Ascending aorta (tissue), 2 donors: ENCODE data around the gene BMPR1A. TPM values are rescaled to one million over a fixed set of nuclear protein-coding genes. Genes with fewer than 3 reads are reported as not detected.

Experiments used
- DNase-seq, 2 donors: peaks; one replicate each; pipeline ENCODE4 v3.0.0-alpha.2; 2019; ENCODE audit warnings: low spot score in 2 of 2
- H3K27ac ChIP-seq, 2 donors: fragments of 200-600 bp; sonication (generic); one replicate each; pipeline ENCODE4 v1.5.1; 2016 to 2017; ENCODE audit warnings: mild to moderate bottlenecking in 1 of 2
- H3K27me3 ChIP-seq: fragments of 200-600 bp; sonication (generic); one replicate; pipeline ENCODE4 v1.5.1; 2017
- H3K36me3 ChIP-seq, 2 donors: fragments of 200-600 bp; sonication (generic); one replicate each; pipeline ENCODE4 v1.5.1; 2016
- H3K4me1 ChIP-seq, 2 donors: fragments of 200-600 bp; sonication (generic); one replicate each; pipeline ENCODE4 v1.5.1; 2016 to 2017; ENCODE audit warnings: mild to moderate bottlenecking in 1 of 2
- H3K4me3 ChIP-seq, 2 donors: fragments of 200-600 bp; sonication (generic); one replicate each; pipeline ENCODE4 v1.5.1; 2016 to 2017; ENCODE audit warnings: mild to moderate bottlenecking in 1 of 2
- H3K9me3 ChIP-seq, 2 donors: fragments of 200-600 bp; sonication (generic); one replicate each; pipeline ENCODE4 v1.5.1; 2016
- intact Hi-C: fragments of 100-400 bp; cut with DNase I; formaldehyde crosslinking; loops from one replicate; pipeline ENCODE4 v1.15.1; 2023
- total RNA-seq: library from RNA; depleted of rRNA; stranded (reverse); fragments of >200 nt; gene quantifications from one replicate; pipeline ENCODE4 v1.1.0, GENCODE V29; 2016
- TF ChIP-seq, protein P1 (sequence below), 3 experiments: fragments of 200-600 bp in 2 of 3; fragments of 450-650 bp in 1 of 3; sonication (generic) in 2 of 3; IDR thresholded peaks; one replicate each; pipeline ENCODE4 v1.5.1; 2016 to 2019; ENCODE audit warnings: antibody characterized with exemption in 3 of 3, mild to moderate bottlenecking in 1 of 3, moderate library complexity in 1 of 3

BMPR1A gene
- total RNA-seq, 1 donor from 2014 or later: 12.9 TPM

DNA sequence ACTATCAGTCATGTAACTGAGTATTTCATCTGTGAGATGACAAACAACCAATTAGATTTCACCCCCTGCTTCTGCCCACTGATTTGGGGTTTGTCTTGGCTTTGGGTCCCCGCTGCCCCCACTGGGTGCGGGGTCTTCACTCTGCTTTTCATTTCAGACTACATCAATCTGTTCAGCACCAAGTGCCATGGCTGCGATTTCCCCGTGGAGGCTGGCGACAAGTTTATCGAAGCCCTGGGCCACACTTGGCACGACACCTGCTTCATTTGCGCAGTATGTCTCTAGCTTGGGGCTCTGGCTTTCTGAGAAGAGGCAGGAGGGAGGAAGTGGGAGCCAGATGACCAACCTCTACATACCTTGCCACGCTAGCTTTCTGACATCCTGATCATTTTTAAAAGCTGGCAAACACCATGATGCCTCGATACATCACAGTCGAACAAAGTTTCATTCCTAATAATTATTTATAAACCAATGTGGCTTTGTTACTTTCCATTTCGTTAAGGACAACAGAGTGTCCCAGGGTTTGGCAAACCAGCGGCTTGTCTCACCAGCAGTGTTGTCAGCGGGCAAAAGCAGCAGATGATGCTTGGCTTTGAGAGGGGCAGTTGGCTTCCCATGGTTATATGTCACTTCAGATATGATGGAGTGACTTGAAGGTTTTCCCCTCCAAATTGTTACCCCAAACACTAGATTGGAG, 30.3 kb upstream of the BMPR1A start:
- Histone ChIP-seq H3K36me3 (peaks cover 29 to 59% of the 10 kb centered on the region in 2 donors), H3K27me3 (no peaks in the 10 kb centered on the region), H3K27ac (no peak overlapping the region), H3K4me1 (peaks cover 0 to 3% of the 10 kb centered on the region in 2 donors), H3K9me3 (no peaks in the 10 kb centered on the region), H3K4me3 (no peak overlapping the region)
- TF ChIP-seq, protein P1, sequence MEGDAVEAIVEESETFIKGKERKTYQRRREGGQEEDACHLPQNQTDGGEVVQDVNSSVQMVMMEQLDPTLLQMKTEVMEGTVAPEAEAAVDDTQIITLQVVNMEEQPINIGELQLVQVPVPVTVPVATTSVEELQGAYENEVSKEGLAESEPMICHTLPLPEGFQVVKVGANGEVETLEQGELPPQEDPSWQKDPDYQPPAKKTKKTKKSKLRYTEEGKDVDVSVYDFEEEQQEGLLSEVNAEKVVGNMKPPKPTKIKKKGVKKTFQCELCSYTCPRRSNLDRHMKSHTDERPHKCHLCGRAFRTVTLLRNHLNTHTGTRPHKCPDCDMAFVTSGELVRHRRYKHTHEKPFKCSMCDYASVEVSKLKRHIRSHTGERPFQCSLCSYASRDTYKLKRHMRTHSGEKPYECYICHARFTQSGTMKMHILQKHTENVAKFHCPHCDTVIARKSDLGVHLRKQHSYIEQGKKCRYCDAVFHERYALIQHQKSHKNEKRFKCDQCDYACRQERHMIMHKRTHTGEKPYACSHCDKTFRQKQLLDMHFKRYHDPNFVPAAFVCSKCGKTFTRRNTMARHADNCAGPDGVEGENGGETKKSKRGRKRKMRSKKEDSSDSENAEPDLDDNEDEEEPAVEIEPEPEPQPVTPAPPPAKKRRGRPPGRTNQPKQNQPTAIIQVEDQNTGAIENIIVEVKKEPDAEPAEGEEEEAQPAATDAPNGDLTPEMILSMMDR (IDR thresholded peaks at IDR 0.05): no peak
- no peak for DNase-seq
- intact Hi-C loops: no loop called here

DNA sequence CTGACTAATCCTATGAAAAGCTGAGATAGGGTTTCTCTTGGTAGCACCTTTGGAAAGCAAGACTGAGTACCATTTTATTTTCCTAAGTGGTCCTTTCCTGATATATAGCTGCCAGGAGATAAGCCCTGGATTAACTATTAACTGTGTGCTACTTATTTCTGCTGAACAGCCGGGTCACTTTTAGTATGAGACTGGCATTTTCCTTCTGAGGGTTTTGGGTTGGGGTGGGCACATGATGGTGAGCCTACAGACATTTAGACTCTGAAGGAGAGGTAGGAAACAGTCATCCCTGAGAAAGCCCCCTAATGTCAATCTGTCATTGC, 29.8 kb upstream of the BMPR1A start:
- Histone ChIP-seq H3K9me3 (no peaks in the 10 kb centered on the region), H3K36me3 (peaks cover 29 to 54% of the 10 kb centered on the region in 2 donors), H3K4me1 (peaks cover 0 to 8% of the 10 kb centered on the region in 2 donors), H3K27ac (no peak overlapping the region), H3K27me3 (no peaks in the 10 kb centered on the region), H3K4me3 (no peak overlapping the region)
- intact Hi-C loops: no loop called here
- no peak for DNase-seq
- TF ChIP-seq, protein P1 (IDR thresholded peaks at IDR 0.05): no peak

DNA sequence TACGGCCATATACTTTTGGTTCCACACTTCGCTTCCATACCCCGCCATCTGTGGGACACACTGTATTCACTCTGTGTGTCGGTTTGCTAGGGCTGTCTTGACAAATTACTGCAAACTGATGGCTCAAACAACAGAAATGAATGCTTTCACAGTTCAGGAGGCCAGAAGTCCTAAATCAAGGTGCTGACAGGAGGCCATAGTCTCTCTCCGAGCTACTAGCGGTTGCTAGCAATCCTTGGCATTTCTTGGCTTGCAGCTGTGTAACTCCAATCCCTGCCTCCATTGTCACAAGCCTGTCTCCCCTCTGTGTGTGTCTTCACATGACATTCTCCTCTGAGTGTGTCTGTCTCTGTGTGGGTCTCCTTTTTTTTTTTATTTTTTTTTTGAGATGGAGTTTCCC, 28.9 kb upstream of the BMPR1A start:
- intact Hi-C loops: no loop called here
- Histone ChIP-seq H3K36me3 (peaks cover 29 to 47% of the 10 kb centered on the region in 2 donors), H3K4me3 (no peak overlapping the region), H3K27ac (no peak overlapping the region), H3K4me1 (peaks cover 5 to 17% of the 10 kb centered on the region in 2 donors), H3K9me3 (no peaks in the 10 kb centered on the region), H3K27me3 (no peaks in the 10 kb centered on the region)
- no peak for DNase-seq
- TF ChIP-seq, protein P1 (IDR thresholded peaks at IDR 0.05): no peak

DNA sequence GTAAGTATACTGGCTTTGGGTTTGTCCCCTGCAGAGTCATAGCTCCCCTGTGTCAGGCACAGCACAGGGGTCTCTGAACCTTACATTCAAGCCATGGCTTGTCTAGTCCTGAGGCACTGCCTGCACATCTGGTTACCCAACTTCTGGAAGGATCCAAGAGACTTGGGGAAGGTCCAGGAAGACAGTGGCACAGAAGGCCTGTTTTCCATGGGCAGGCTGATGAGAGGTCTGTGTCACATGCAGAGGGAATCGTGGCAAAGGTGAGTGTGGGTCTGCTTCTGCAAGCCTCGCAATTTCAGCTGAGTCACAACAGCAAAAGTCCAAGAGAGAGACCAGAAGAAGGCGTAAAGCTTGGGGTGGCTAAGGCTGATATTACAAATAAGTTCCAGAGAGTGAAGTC, 28.4 kb upstream of the BMPR1A start:
- H3K27me3 ChIP-seq: no peaks in the 10 kb centered on the region
- H3K27ac ChIP-seq: no peak overlapping the region
- no peak for DNase-seq
- H3K36me3 ChIP-seq: peaks cover 29 to 47% of the 10 kb centered on the region in 2 donors
- peaks cover 8 to 23% of the 10 kb centered on the region in 2 donors for H3K4me1 ChIP-seq
- TF ChIP-seq, protein P1 (IDR thresholded peaks at IDR 0.05): no peak
- intact Hi-C loops: no loop called here
- no peak overlapping the region for H3K4me3 ChIP-seq
- H3K9me3 ChIP-seq: no peaks in the 10 kb centered on the region

DNA sequence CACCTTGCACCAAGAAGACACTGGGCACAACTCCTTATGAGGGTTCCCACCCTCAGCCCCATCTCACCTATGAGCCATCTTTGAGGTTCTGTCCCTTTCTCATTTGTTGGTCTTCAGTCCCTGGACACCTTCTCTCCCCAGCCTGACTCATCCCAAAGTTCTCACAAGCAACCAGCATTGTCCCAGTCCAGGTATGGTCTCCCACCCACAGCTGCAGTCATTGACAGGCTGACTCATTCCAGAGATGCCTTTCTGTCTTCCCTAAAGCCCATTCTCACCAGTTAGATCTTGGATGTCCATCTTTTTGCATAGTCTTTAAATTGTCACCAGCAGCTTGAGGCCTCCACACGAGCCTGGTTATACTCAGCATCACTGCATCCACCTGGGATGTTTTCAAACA, 26.7 kb upstream of the BMPR1A start:
- Histone ChIP-seq H3K4me3 (no peak overlapping the region), H3K36me3 (peaks cover 26 to 36% of the 10 kb centered on the region in 2 donors), H3K27ac (peak overlapping the region; percentile 62 to 67), H3K9me3 (no peaks in the 10 kb centered on the region), H3K27me3 (no peaks in the 10 kb centered on the region), H3K4me1 (peaks cover 12 to 35% of the 10 kb centered on the region in 2 donors)
- intact Hi-C loops: no loop called here
- TF ChIP-seq, protein P1 (IDR thresholded peaks at IDR 0.05): no peak
- DNase-seq: no peak
